GM18498 (cell line): ENCODE results near the gene RTL1.

Experiments used
- ATAC-seq: cut with Tn5 transposase; IDR thresholded peaks from one replicate; pipeline ENCODE4 v1.9.1; 2021; ENCODE audit warnings: mild to moderate bottlenecking, moderate library complexity; ENCODE audit not compliant: unreplicated experiment

The RTL1 gene

GRCh38 chr14:100903672-100904185 lies at the start of gene RTL1:
RTL1 (minus strand) TSS chr14:100903722; CDS start chr14:100884788, 18,934 bp downstream.
- no peak for ATAC-seq

GRCh38 chr14:100950024-100950423 lies 46.5 kb upstream of the RTL1 start:
- no peak for ATAC-seq

- ATAC-seq = no peak
Observed at GRCh38 chr14:100944052-100944451, 40.5 kb upstream of the RTL1 start.

- no peak for ATAC-seq
Observed at GRCh38 chr14:100930270-100930669, 26.7 kb upstream of the RTL1 start.

- ATAC-seq = no peak
Observed at GRCh38 chr14:100915560-100915959, 12.0 kb upstream of the RTL1 start.

- ATAC-seq = no peak
Observed at GRCh38 chr14:100914597-100915021, 11.1 kb upstream of the RTL1 start.

GRCh38 chr14:100911665-100912316 lies 8.3 kb upstream of the RTL1 start:
- ATAC-seq = no peak

- no peak for ATAC-seq
Observed at GRCh38 chr14:100910888-100911664, 7.6 kb upstream of the RTL1 start.

GRCh38 chr14:100909439-100909838 lies 5.9 kb upstream of the RTL1 start:
- no peak for ATAC-seq

- no peak for ATAC-seq
Observed at GRCh38 chr14:100907240-100907639, 3.7 kb upstream of the RTL1 start.

GRCh38 chr14:100906420-100906819 lies 2.9 kb upstream of the RTL1 start:
- ATAC-seq = no peak

- ATAC-seq = no peak
Observed at GRCh38 chr14:100905166-100905565, 1.6 kb upstream of the RTL1 start.

GRCh38 chr14:100904307-100905087 lies 975 bp upstream of the RTL1 start:
- no peak for ATAC-seq

GRCh38 chr14:100903134-100903468 lies 421 bp downstream of the RTL1 start:
- ATAC-seq = no peak

GRCh38 chr14:100902295-100903133 lies 1.0 kb downstream of the RTL1 start:
- ATAC-seq = no peak

- ATAC-seq = no peak
Observed at GRCh38 chr14:100901391-100902183, 1.9 kb downstream of the RTL1 start.

GRCh38 chr14:100900837-100901390 lies 2.6 kb downstream of the RTL1 start:
- no peak for ATAC-seq

GRCh38 chr14:100899884-100900771 lies 3.4 kb downstream of the RTL1 start:
- no peak for ATAC-seq
